GM03348 (cell line): Measurements from ENCODE around the gene XRCC1.

Experiments used
- DNase-seq: peaks from one replicate; pipeline ENCODE4 v3.0.0; 2012; ENCODE audit warnings: low spot score

XRCC1 gene, protein sequence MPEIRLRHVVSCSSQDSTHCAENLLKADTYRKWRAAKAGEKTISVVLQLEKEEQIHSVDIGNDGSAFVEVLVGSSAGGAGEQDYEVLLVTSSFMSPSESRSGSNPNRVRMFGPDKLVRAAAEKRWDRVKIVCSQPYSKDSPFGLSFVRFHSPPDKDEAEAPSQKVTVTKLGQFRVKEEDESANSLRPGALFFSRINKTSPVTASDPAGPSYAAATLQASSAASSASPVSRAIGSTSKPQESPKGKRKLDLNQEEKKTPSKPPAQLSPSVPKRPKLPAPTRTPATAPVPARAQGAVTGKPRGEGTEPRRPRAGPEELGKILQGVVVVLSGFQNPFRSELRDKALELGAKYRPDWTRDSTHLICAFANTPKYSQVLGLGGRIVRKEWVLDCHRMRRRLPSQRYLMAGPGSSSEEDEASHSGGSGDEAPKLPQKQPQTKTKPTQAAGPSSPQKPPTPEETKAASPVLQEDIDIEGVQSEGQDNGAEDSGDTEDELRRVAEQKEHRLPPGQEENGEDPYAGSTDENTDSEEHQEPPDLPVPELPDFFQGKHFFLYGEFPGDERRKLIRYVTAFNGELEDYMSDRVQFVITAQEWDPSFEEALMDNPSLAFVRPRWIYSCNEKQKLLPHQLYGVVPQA

DNA sequence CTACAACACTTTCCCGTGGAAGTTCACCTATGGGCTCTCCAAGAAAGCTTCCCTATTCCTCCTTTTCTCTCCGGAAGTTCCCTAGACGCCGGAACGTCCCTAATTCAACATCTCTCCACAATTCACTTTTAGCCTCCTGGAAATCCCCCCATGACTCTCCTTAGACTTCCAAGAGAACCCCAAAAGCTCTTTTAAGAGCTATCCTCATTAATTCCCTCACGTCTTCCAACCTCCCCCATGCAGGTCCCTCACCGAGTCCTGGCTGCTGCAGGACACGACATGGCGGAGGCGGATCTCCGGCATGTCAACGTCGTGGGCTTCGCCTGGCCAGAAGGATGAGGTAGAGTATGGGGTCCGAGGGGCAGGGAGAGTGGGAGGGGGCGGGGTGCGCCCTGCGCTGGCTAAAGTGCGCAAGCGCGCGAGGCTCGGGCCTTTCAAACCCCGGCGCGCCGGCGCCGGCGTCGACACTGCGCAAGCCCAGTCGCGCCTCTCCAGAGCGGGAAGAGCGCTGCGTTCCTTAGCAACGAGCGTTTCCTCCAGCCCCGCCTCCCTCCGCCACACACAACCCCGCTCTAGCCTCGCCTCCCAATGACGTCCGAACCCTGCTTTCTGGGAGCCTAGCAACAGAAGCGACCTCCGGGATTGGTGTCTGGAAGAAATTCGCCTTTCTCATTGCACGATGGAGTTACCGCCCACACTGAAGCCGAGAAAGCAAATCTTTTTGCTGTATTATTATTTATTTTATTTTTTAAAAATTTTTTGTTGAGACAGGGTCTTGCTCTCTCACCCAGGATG lies at the start of gene XRCC1, which contains the start of gene PINLYP:
TSS of gene XRCC1 (minus strand) at position 372 of the 795 bp plus-strand sequence. CDS start at position 303, 69 bp downstream.
TSS of gene PINLYP (plus strand) at position 646 of the 795 bp plus-strand sequence. CDS start 1,391 bp downstream, outside the sequence.
- DNase-seq, result peak; percentile 98

DNA sequence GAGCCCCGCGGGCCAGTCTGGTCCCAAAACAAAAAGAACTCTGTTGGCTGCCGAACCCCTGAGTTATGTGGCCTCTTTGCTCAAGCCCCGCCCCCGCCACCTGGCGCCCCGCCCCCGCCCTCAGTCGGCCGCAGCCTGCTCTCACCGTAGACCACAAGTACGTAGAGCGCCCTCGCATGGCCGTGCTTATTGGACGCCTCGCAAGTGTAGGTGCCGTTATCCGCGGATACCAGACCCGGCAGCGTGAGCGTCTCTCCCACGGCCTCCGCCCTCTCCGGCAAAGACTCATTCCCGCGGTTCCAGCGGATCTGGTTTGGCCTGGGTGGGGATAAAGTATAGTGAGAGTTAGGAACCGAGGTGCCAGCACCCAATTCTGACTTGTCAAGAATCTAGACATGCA lies 49.6 kb upstream of the XRCC1 start:
- DNase-seq, result no peak

GRCh38 chr19:43623889-43624670 lies 48.8 kb upstream of the XRCC1 start:
- DNase-seq, result no peak

GRCh38 chr19:43622956-43623355 lies 47.6 kb upstream of the XRCC1 start:
- DNase-seq, result no peak

GRCh38 chr19:43622070-43622469 lies 46.7 kb upstream of the XRCC1 start:
- DNase-seq, result no peak

DNA sequence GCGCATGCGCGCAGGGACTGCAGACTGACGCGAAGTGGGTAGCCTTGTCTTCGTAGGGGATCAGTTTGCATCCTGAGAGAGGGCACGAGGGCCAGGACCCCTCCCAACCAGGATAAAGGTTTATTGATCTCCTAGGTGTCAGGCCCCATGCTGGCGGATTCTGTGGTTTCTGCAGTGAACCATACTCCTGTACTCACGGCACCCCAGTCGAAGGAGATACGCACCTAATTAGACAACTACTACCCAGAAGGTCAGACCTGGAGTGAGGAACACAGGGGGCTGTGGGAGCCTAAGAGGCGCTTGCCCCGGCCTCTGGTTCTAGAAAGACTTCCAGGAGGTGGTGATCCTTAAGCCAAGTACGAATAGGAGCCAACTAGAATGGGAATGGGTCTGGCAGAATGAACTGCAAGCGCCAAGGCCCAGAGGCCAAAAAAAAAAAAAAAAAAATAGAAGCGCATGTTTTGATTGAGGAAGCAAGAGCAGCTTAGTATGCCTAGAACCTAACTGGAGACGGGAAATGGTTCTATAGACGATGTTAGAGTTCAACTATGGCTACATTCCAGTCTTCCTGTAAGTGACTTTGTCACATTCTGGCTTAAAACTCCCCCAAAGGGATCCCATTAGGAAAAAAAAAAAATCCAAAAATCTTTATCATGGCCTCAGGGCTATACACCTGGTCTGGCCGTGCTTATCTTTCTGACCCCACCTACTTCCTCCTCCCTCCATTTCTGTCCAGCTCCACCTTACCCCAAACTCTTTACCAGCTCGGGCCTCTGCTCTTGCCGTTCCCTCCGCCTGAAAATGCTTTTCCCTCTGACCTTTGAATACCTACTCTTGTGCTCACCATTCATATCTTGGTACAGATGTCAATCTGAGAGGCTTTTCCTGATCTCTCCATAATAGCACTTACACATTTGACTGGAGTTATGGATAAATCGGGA lies 45.0 kb upstream of the XRCC1 start:
- no peak for DNase-seq

DNA sequence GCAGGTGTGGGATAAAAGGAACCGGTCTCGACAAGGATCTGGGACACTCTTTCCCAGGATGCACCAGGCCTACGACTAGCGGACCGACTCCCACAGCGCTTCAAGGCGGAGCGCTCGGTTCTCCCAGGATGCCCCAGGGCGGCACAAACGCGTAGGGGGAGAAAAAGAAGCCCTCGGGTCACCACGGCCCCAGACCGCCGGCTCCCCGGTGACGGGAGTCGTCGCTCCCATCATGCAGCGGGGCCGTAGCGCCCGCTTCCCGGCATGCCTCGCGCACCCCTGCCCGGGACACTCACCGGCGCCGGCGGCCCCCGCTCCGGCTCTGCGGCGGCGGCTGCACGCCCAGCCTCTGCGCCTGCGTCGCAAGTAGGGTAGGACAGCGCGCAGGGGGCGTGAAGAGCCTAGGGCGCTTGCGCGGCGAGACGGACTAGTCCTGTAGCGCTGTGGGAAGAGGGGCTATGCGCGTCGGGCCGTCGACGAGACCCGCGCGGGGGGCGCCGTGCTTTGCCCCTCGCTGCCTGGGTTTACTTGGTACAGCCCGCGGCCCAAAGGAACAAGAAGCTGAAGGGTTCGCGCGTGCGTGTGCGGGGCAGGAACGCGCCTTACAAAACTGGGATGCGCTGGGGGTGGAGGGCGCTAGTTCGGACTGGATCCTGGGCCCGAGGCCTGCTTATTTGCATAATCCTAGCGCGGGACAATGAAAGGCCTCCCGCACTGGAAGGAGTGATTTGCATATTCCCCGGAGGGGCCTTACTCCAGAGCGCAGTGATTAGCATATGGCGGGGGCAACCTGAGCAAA lies 44.1 kb upstream of the XRCC1 start, which contains the start of gene ZNF428:
TSS of gene ZNF428 (minus strand) at position 368 of the 799 bp plus-strand sequence. CDS start 5,325 bp downstream, outside the sequence.
- peak; percentile 97 for DNase-seq

DNA sequence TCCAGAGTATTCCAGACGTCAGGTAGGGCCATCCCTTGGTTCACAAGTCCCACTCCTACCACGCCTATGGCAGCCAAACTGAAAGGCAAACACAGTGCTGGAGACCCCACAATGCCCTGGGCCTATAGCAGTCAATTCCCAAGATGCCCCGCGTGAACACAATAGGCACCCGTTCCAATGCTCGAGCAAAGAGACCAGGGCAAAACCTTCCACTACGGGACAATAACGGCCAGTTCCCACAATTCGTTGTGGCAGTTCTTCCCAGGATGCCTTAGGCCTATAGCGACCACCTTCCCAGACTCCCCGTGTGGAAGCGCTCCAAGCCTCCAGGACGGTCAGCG lies 43.6 kb upstream of the XRCC1 start:
- DNase-seq, result peak; percentile 47

DNA sequence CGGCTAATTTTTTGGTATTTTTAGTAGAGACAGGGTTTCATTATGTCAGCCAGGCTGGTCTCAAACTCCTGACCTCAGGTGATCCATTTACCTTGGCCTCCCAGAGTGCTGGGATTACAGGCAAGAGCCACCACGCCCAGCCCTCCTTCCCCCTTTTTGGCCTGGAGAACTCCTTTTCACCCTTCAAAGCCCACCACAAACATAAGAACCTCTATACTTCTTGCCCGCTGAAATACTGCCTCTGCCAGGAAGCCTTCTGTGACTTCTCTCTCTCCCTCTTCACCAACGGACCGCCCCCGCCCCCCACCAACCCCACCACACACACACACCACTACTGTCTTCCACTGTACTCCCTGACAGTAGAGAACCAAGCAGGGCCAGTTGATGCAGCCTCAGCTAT lies 41.6 kb upstream of the XRCC1 start:
- DNase-seq, result no peak

- no peak for DNase-seq
Measured at GRCh38 chr19:43616306-43616705, 41.0 kb upstream of the XRCC1 start.

DNA sequence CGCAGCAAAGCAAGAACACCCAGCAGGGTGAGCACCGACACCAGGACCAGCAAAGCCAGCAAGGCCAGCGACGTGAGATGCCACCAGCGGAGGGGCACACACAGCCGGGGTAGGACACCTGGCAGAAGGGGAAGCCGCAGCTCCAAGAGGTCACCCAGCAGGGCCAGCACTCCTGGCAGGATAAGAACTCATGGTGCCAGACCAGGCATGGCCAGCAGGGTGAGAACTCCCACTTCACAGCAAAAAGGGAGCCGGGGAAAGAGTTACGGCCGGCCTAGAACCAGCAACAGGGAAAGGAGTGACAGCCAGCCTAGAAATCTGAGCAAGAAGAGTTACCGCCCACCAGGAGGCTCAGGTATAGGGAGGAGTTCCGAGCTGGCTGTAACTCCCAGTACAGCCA lies 37.0 kb upstream of the XRCC1 start:
- DNase-seq, result no peak

DNA sequence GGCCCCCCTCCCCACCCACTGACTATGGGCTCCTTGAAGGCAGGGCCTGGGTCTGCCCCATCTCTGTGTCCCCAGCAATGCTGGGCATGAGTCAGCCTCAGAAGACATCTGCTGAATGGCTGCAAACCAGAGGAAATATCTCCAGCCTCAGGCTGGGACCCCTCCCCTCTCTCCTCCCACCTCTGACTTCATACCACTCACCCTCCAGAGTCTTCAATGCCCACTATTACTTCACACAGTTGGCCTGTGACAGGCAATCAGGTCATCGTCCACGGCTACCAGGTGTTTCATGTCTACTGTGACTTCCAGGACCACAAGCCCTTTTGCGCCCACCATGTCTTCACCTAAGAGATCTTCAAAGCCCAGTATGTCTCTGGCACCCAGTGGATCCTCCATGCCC lies 36.5 kb upstream of the XRCC1 start, which contains the start of gene SRRM5:
TSS of gene SRRM5 (plus strand) at position 301 of the 400 bp plus-strand sequence. CDS start at position 335, 34 bp downstream.
- DNase-seq, result no peak

DNA sequence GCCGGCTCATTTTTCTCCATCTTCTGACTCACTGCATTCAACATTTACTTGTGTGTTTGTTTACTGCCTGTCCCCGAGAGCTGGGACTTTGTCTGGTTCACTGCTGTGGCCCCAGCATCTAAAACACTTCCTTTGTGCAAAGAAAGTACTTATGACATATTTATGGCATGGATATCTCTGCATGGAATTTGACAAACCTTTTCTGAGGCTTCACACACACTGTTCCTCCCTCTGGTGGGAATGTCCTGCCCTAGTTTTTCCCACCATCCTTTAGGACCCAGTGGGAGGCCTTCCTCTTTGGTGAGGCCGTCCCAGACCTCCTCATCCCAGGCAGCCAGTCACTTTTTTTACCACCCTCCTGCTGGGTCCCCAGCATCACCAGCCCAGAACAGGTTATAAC lies 35.2 kb upstream of the XRCC1 start:
- DNase-seq, result no peak

DNA sequence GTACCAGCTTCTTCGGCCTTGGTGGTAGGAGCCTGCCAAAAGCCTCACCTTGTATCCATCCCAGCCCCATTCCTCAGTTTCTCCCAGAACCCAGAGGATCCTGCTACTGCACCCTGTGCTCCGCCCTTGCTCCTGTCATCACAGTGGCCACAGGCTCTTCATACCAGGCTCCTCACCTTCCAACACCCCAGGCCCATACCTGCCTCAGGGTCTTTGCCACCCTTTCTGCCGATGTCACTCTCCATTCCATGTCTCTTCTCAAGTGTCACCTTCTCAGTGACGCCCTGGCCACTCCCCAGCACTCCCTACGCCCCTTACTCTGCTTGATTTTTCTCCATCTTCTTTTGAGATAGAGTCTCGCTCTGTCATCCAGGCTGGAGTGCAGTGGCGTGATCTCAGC lies 34.5 kb upstream of the XRCC1 start:
- DNase-seq, result no peak

DNA sequence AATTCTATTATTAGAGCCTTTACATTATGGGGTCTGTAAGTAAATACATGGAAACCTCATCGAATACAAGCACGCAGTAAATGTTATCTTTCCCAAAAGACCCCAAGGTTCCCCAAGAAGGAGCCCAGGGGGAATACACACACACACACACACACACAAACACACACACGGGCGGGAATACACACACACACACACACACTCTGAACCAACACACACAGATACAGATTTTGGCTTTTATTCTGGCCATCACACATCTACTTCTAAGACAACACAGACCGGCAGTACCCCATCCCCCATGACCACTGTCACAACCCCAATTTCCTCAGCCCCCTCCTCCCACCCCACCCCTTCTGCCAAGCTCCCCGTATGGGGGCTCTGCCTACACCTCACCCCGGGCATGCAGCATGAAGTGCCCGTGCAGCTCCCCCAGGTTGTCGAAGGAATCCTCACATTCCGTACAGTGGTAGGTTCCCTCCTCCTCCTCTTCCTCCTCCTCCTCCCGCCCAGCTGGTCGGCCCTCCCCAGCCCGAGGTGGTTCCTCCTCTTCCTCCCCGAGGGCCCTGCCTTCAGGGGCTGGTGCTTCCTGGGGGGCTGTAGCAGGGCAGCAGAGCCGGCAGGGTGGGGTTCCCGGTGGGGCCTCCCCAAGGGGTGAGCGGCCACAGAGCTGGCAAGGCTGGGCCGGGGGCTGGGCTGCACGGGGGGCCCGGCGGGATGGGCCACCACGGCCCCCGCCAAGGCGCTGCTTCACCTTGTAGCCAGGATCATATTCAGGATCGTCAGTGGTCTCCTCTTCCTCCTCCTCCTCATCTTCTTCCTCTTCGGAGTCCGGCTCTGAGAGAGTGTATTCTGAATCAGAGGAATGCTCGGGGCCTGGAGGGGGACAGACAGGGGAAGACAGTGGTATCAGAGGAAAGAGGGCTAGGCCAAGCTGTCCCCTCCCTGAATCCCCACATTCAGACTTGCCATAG lies 32.2 kb upstream of the XRCC1 start:
- no peak for DNase-seq

- no peak for DNase-seq
Measured at GRCh38 chr19:43606569-43607229, 31.4 kb upstream of the XRCC1 start.

GRCh38 chr19:43605875-43606568 lies 30.7 kb upstream of the XRCC1 start:
- no peak for DNase-seq
